GM23338 (cell line): ENCODE results near the gene TMEM117. TPM values are rescaled to one million over a fixed set of nuclear protein-coding genes. Genes with fewer than 3 reads are reported as not detected.

Source experiments
- ATAC-seq: fragments of 200-7000 bp; cut with Tn5 transposase; 3 replicates; pipeline ENCODE4 v1.9.1; 2020
- DNase-seq: peaks from one replicate; pipeline ENCODE4 v3.0.0-alpha.2; 2015; ENCODE audit warnings: low spot score
- H2AFZ ChIP-seq: fragments of 200-600 bp; sonication (generic); 2 replicates; pipeline ENCODE4 v1.8.0; 2016; ENCODE audit warnings: antibody characterized with exemption, mild to moderate bottlenecking, moderate library complexity
- H3F3A ChIP-seq: fragments of 200-600 bp; sonication (generic); replicated peaks from 2 replicates; pipeline ENCODE4 v1.8.0; 2017; ENCODE audit warnings: antibody characterized with exemption, mixed run types, low read depth
- H3K27ac ChIP-seq: fragments of 200-600 bp; sonication (generic); 2 replicates; pipeline ENCODE4 v1.6.1; 2016; ENCODE audit warnings: low read depth
- H3K27me3 ChIP-seq: fragments of 200-600 bp; sonication (generic); 2 replicates; pipeline ENCODE4 v1.8.0; 2016; ENCODE audit warnings: mild to moderate bottlenecking, mixed run types, moderate library complexity; ENCODE audit not compliant: insufficient read depth
- H3K36me3 ChIP-seq: fragments of 200-600 bp; sonication (generic); 2 replicates; pipeline ENCODE4 v1.8.0; 2016; ENCODE audit warnings: mild to moderate bottlenecking; ENCODE audit not compliant: insufficient read depth
- H3K4me1 ChIP-seq: fragments of 200-600 bp; sonication (generic); 2 replicates; pipeline ENCODE4 v1.8.0; 2016; ENCODE audit warnings: mild to moderate bottlenecking, moderate library complexity; ENCODE audit not compliant: insufficient read depth
- H3K4me2 ChIP-seq: fragments of 200-600 bp; sonication (generic); 2 replicates; pipeline ENCODE4 v1.7.1; 2017; ENCODE audit warnings: mixed run types
- H3K4me3 ChIP-seq: fragments of 200-600 bp; sonication (generic); 2 replicates; pipeline ENCODE4 v1.6.1; 2016; ENCODE audit warnings: mixed run types
- H3K79me2 ChIP-seq: fragments of 200-600 bp; sonication (generic); replicated peaks from 2 replicates; pipeline ENCODE4 v1.8.0; 2017; ENCODE audit warnings: mild to moderate bottlenecking; ENCODE audit not compliant: insufficient read depth
- H3K9me2 ChIP-seq: fragments of 200-600 bp; sonication (generic); 2 replicates; pipeline ENCODE4 v1.8.0; 2017; ENCODE audit not compliant: insufficient read depth
- H4K20me1 ChIP-seq: fragments of 200-600 bp; sonication (generic); replicated peaks from 2 replicates; pipeline ENCODE4 v1.8.0; 2017; ENCODE audit warnings: mild to moderate bottlenecking; ENCODE audit not compliant: insufficient read depth
- H3K27ac Mint-ChIP-seq: 2 replicates; pipeline ENCODE4 v1.8.0; 2020; ENCODE audit warnings: inconsistent platforms, mild to moderate bottlenecking, moderate library complexity, mixed read lengths
- H3K27me3 Mint-ChIP-seq: 3 replicates; pipeline ENCODE4 v1.8.0; 2022; ENCODE audit warnings: low read depth, mild to moderate bottlenecking, moderate library complexity, mixed read lengths, inconsistent platforms; ENCODE audit not compliant: insufficient read depth, poor library complexity
- H3K36me3 Mint-ChIP-seq: 3 replicates; pipeline ENCODE4 v1.8.0; 2021; ENCODE audit warnings: low read depth, mild to moderate bottlenecking, inconsistent platforms, moderate library complexity, mixed read lengths
- H3K4me1 Mint-ChIP-seq: 3 replicates; pipeline ENCODE4 v1.8.0; 2020; ENCODE audit warnings: mild to moderate bottlenecking, inconsistent platforms, mixed read lengths
- H3K4me3 Mint-ChIP-seq: 3 replicates; pipeline ENCODE4 v1.8.0; 2021; ENCODE audit warnings: moderate library complexity, mild to moderate bottlenecking, inconsistent platforms, mixed read lengths
- H3K9me3 Mint-ChIP-seq: 3 replicates; pipeline ENCODE4 v1.8.0; 2020; ENCODE audit warnings: moderate library complexity, mild to moderate bottlenecking, inconsistent platforms, mixed read lengths
- CREB1 ChIP-seq: fragments of 250-450 bp; sonication (Bioruptor Pico); IDR thresholded peaks from 2 replicates; pipeline ENCODE4 v1.5.0; 2020; ENCODE audit warnings: low read depth, mild to moderate bottlenecking, moderate library complexity
- EZH2 ChIP-seq: fragments of 200-600 bp; sonication (generic); IDR thresholded peaks from one replicate; pipeline ENCODE4 v1.8.0; 2017; ENCODE audit warnings: antibody characterized with exemption, mild to moderate bottlenecking, low read depth; ENCODE audit not compliant: unreplicated experiment
- EZH2phosphoT487 ChIP-seq: fragments of 200-600 bp; sonication (generic); IDR thresholded peaks from one replicate; pipeline ENCODE4 v1.8.1; 2018; ENCODE audit warnings: antibody characterized with exemption; ENCODE audit not compliant: unreplicated experiment
- POLR2AphosphoS5 ChIP-seq: IDR thresholded peaks from 2 replicates; pipeline ENCODE4 v1.6.1; 2016; ENCODE audit warnings: antibody characterized with exemption, low read depth
- STAT1 ChIP-seq: IDR thresholded peaks from one replicate; pipeline ENCODE4 v1.6.1; 2016; ENCODE audit warnings: antibody characterized with exemption; ENCODE audit not compliant: unreplicated experiment
- ZNF114 ChIP-seq: fragments of 250-450 bp; sonication (Bioruptor Pico); IDR thresholded peaks from 2 replicates; pipeline ENCODE4 v1.5.0; 2020; ENCODE audit warnings: mild to moderate bottlenecking, moderate library complexity
- polyA plus RNA-seq: library from polyadenylated mRNA; unstranded; fragments of >200 nt; fragmentation: Nextera tagmentation; extraction: Ambion mirVana; gene quantifications from 2 replicates; pipeline ENCODE4 v1.2.1, GENCODE V29; 2016
- total RNA-seq: library from RNA; depleted of rRNA; stranded (reverse); fragments of >200 nt; shearing (Covaris generic); gene quantifications from 2 replicates; pipeline ENCODE4 v1.2.3, GENCODE V29; 2014
- TF ChIP-seq, protein P1 (sequence below), 2 experiments: fragments of 200-600 bp in 1 of 2; sonication (generic) in 1 of 2; conservative IDR thresholded peaks; 2 replicates each; pipeline versions ENCODE4 v1.5.1 to v1.6.1; 2016 to 2017; ENCODE audit warnings: antibody characterized with exemption in 2 of 2, low read depth in 2 of 2, mild to moderate bottlenecking in 2 of 2, moderate library complexity in 1 of 2
- TF ChIP-seq, protein P2 (sequence below): IDR thresholded peaks from 2 replicates; pipeline ENCODE4 v1.6.1; 2016; ENCODE audit warnings: antibody characterized with exemption

The TMEM117 gene
- total and polyA plus RNA-seq, 2 experiments from 2014 or later, result 0.94 to 1.6 TPM

GRCh38 chr12:44154128-44154527 lies 318.2 kb downstream of the TMEM117 start (continued):
- TF ChIP-seq, protein P1, sequence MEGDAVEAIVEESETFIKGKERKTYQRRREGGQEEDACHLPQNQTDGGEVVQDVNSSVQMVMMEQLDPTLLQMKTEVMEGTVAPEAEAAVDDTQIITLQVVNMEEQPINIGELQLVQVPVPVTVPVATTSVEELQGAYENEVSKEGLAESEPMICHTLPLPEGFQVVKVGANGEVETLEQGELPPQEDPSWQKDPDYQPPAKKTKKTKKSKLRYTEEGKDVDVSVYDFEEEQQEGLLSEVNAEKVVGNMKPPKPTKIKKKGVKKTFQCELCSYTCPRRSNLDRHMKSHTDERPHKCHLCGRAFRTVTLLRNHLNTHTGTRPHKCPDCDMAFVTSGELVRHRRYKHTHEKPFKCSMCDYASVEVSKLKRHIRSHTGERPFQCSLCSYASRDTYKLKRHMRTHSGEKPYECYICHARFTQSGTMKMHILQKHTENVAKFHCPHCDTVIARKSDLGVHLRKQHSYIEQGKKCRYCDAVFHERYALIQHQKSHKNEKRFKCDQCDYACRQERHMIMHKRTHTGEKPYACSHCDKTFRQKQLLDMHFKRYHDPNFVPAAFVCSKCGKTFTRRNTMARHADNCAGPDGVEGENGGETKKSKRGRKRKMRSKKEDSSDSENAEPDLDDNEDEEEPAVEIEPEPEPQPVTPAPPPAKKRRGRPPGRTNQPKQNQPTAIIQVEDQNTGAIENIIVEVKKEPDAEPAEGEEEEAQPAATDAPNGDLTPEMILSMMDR (conservative IDR thresholded peaks at IDR 0.05; ENCODE audit: low read depth in 2 of 2), result no peak
- no peak for TF ChIP-seq CREB1 (CRISPR knock-in tag)
- TF ChIP-seq EZH2phosphoT487, result no peak

DNA sequence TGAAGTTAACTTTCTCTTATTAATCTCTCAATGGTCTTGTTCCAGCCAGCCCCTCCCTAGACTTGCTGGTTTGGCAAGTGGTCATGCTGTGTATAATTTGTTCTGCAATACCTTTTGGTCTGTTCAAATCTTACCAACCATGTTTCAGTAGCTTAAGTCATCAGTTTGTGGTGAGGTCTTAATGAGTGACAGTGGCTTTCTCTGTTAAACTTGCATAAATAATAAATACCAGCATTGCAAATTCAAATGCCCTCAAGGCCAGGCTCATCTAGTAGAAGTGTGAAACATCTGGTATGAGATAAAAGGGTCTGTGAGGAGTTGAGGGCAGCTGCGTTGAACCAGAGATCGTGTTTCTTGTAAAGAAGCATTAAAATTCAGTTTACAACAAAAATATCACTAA lies 319.5 kb downstream of the TMEM117 start:
- H3K27ac Mint-ChIP-seq, result no peak overlapping the region
- no peak for ATAC-seq
- H3K4me3 Mint-ChIP-seq, result no peak overlapping the region

GRCh38 chr12:44157359-44157758 lies 321.5 kb downstream of the TMEM117 start:
- Histone ChIP-seq H3K79me2 (no peaks in the 10 kb centered on the region), H3F3A (no peaks in the 10 kb centered on the region), H2AFZ (no peak overlapping the region), H3K4me1 (0 out of 2 replicates have a peak, but pooled peaks cover 13% of the 10 kb centered on the region), H3K4me3 (no peak overlapping the region), H3K9me2 (no peaks in the 10 kb centered on the region), H3K27me3 (no peaks in the 10 kb centered on the region), H3K27ac (no peak overlapping the region), H3K36me3 (no peaks in the 10 kb centered on the region), H3K4me2 (no peak overlapping the region), H4K20me1 (no peaks in the 10 kb centered on the region)
- no peak for TF ChIP-seq ZNF114 (CRISPR knock-in tag)
- Mint-ChIP-seq H3K9me3 (no peaks in the 10 kb centered on the region), H3K36me3 (no peaks in the 10 kb centered on the region), H3K27ac (no peak overlapping the region), H3K27me3 (no peaks in the 10 kb centered on the region), H3K4me3 (no peak overlapping the region), H3K4me1 (peaks cover 10% of the 10 kb centered on the region)
- DNase-seq (no peak), ATAC-seq (no peak)

More for the DNA sequence above, 319.5 kb downstream of the TMEM117 start:
- no peaks in the 10 kb centered on the region for H3K27me3 ChIP-seq
- no peak overlapping the region for H3K4me3 ChIP-seq
- H3K9me2 ChIP-seq, result no peaks in the 10 kb centered on the region
- DNase-seq, result no peak
- Mint-ChIP-seq H3K36me3 (no peaks in the 10 kb centered on the region), H3K4me1 (peaks cover 10% of the 10 kb centered on the region), H3K27me3 (no peaks in the 10 kb centered on the region), H3K9me3 (no peaks in the 10 kb centered on the region)
- TF ChIP-seq EZH2phosphoT487 (no peak), EZH2 (no peak), POLR2AphosphoS5 (no peak), CREB1 (CRISPR knock-in tag) (no peak), STAT1 (no peak)
- TF ChIP-seq, protein P2, sequence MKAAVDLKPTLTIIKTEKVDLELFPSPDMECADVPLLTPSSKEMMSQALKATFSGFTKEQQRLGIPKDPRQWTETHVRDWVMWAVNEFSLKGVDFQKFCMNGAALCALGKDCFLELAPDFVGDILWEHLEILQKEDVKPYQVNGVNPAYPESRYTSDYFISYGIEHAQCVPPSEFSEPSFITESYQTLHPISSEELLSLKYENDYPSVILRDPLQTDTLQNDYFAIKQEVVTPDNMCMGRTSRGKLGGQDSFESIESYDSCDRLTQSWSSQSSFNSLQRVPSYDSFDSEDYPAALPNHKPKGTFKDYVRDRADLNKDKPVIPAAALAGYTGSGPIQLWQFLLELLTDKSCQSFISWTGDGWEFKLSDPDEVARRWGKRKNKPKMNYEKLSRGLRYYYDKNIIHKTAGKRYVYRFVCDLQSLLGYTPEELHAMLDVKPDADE, result no peak
- no peaks in the 10 kb centered on the region for H4K20me1 ChIP-seq
- no peaks in the 10 kb centered on the region for H3K79me2 ChIP-seq
- H3K36me3 ChIP-seq, result no peaks in the 10 kb centered on the region
- no peaks in the 10 kb centered on the region for H3F3A ChIP-seq
- no peak overlapping the region for H2AFZ ChIP-seq
- no peak overlapping the region for H3K4me2 ChIP-seq
- H3K27ac ChIP-seq, result no peak overlapping the region
- H3K4me1 ChIP-seq, result 0 out of 2 replicates have a peak, but pooled peaks cover 13% of the 10 kb centered on the region
